Stimulated activated CD4-positive, alpha-beta T cell treated with anti-CD3 and anti-CD28 coated beads, Interleukin-1b, Interleukin-23, amount 100 ng/mL, for 1 hour (primary cell): ENCODE data around the gene COMMD1.
"Not testable (repeated sequence)": the region's sequence is repeated elsewhere in the genome, so short reads cannot be mapped to it uniquely, and the experiment has no call there.

Source experiments
- DNase-seq, 2 donors: peaks; one replicate each; pipeline ENCODE4 v3.0.0-alpha.2; 2020; ENCODE audit warnings: low read depth in 2 of 2

COMMD1 gene

GRCh38 chr2:61924895-61925663 lies 19.6 kb downstream of the COMMD1 start:
- DNase-seq = no peak

- no peak for DNase-seq
Observed at GRCh38 chr2:61926531-61927477, 21.3 kb downstream of the COMMD1 start.

DNA sequence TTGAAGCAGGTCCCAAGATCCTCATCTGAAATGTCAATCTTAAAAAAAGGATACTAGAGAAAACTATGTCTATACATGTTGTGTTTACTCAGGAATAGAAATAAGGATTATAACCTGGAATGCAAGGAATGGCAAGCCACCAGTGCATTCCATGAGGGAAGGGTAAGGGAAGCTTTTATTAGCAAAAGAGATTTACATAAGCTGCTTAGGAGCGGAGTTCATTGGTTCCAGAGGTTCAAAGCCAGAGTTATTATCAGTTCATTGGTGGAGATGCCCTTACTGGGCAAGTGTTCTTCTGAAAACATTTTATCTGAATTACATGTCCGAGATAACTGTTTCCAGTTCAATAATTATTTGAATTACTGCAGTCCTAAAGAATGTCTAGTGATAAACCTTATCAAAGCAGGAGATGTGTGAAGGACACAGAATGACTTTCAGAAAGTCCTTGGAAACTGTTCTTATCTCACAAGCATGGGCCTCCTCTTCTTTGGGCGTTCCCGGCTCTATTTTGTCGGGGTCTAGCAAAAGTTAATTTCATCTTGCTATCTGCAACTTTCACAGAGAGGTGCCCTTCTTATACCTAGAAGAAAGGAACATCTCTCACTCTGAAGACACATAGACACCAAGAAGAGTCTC lies 23.5 kb downstream of the COMMD1 start:
- DNase-seq = no peak

DNA sequence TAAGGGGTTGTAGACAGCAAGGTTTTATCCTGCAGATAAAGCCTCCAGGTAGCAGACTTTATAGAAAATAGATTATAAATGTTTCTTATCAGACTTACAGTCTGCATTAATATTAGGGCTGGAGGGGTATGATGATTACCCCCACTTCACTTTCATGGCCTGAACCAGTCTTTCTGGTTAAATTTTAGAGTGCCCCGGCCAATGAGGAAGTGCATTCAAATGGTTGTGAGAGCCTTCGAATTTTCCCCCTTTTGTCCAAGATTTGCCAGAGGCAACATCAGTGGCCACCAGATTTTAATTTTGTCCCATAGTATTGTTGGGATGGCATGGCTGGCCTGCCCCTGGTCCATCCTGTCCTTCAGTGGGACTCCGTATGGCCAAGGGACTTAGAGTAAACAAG lies 31.6 kb downstream of the COMMD1 start:
- no peak for DNase-seq

DNA sequence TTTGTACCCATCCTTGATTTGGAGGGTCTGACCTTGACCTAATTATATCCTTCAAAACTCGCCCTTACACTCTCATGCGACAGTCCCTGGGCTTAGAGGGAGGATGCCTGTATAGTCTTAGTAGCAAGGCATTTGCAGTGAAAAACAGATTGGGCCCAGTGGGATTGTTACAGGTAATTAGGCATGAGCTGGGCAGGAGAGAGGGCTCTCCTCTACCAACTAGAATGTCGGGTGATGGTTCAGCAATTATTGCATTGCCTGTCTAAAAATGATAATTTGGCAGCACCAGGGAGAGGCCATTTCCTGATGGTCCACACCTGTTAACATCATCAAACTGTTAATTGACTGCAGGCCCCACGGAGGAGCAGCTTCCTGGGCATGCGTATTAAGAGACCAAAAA lies 32.4 kb downstream of the COMMD1 start:
- no peak for DNase-seq

GRCh38 chr2:61938511-61938910 lies 33.0 kb downstream of the COMMD1 start:
- no peak for DNase-seq

- DNase-seq = no peak
Observed at GRCh38 chr2:61943251-61943650, 37.8 kb downstream of the COMMD1 start.

- no peak for DNase-seq
Observed at GRCh38 chr2:61946666-61947065, 41.2 kb downstream of the COMMD1 start.

- no peak for DNase-seq
Observed at GRCh38 chr2:61948661-61949457, 43.4 kb downstream of the COMMD1 start.

DNA sequence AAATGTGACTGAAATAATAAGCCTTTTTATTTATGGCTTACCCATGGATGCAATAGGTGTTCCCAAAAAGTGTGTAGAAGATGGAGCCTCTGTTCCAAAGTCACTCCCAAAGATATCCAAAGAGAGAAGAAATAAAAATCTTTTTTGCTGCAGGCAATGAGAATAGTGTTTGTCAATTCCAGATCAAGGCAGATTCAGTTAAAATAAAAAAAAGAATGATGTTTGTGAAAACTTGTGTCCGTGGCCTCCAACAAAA lies 43.9 kb downstream of the COMMD1 start:
- no peak for DNase-seq

DNA sequence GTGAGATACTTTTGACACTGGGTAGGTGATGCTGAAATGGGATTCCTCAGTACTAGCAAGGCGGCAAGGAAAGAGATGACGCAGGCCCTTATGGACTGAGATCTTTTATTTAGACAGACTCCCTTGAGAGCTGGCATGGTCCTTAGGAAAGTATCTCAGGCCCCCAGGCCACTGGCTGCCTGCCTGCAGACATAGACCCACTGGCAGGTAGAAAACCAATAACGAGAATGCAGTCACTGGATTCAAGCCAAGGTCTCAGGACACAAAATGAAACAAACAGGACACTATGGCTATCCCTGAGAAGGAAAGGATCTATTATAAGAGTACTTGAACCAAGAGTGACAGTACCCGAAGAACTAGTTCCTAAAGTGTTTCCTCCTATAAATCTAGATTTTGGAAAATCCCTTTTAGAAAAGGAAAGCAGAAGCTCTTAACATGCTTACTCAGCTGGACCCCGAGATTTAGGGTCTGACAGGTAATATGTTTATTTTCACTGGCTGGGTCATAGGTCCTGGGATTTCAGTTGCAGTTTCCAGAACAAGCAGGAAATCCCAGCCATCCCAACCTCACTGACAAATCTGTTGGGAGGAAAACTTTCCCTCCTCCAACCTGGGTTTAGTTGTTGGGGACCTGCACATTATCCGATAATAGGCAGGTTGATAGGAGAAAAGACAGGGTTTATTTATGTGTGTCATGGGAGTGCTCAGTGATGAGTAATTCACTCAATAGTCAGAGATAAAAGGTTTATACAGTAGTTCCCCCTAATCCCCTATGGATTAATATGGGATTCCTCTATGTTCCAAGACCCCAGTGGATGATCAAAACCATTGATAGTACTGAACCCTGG lies 44.5 kb downstream of the COMMD1 start:
- no peak for DNase-seq

- DNase-seq = no peak
Observed at GRCh38 chr2:61950571-61951315, 45.3 kb downstream of the COMMD1 start.

DNA sequence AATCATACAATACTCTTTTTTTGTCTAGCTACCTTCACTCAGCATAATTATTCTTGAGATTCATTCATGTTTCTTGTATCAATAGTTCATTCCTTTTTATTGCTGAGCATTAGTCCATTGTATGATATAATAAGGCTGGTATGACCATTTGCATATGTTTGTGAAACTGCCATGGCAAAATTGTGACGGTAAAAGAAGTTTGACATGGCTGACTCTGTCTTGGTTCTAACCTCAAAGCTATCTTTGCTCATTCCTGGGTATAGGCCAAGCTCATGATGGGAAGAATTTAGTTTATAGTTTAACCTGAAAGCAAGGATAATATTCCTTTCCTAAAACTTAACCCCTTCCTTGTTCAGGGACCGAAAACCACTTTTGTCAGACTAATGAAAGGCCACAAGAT lies 46.4 kb downstream of the COMMD1 start:
- DNase-seq = no peak

- no peak for DNase-seq
Observed at GRCh38 chr2:61952288-61952687, 46.8 kb downstream of the COMMD1 start.

DNA sequence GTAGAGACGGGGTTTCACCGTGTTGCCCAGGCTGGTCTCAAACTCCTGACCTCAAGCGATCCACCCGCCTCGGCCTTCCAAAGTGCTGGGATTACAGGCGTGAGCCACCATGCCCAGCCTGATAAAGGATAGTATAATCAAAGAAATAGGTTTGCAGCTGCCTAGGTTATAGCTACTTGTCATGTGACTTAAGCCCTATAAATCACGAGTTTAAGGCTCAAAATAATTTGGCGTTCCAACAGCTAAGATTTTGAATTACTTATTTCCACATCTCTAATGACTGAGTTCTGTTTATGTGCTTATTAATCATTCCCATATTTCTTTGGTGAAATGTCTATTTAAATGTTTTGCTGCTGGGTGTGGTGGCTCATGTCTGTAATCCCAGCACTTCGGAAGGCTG lies 49.4 kb downstream of the COMMD1 start:
- not testable (repeated sequence) for DNase-seq

DNA sequence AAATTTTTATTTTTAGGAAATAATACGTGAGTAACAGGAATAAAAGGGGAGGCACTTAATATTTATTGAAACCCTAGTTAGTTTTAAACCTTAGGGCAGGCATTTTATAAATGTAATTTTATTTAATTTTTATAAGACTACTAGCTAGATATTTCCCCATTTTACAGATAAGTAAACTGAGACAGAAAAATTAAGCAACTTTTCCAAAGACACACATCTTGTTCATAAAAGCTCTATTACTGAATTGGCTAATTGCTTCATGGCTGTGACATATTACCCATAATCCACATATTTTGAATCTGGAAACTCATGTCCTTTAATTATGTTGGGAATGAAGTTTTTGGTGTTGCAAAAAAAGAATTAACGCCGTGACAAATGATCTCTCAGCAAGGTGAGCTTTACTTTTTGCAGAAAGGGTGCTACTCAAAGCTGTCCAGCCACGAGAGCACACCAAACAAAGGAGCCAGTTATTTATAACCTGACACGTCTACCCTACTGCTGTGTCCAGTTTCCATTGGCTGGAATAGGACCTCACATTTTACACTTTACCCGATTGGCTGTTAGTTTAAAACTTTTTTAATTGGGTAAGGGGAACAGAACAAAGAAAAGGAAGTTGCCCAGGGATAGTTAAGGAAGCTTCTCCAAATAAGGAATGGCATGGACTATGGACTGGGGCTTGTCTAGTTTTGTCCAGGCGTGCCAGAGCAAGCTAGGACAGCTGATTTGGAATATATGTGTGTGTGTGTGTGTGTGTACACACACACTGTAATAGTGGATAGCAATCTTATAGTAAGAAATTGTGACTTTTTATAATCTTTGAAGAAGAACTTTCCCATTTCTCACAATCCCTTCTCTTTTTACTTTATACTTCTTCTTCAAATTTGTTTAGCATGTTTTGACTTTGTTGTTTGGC lies 54.2 kb downstream of the COMMD1 start:
- no peak for DNase-seq

DNA sequence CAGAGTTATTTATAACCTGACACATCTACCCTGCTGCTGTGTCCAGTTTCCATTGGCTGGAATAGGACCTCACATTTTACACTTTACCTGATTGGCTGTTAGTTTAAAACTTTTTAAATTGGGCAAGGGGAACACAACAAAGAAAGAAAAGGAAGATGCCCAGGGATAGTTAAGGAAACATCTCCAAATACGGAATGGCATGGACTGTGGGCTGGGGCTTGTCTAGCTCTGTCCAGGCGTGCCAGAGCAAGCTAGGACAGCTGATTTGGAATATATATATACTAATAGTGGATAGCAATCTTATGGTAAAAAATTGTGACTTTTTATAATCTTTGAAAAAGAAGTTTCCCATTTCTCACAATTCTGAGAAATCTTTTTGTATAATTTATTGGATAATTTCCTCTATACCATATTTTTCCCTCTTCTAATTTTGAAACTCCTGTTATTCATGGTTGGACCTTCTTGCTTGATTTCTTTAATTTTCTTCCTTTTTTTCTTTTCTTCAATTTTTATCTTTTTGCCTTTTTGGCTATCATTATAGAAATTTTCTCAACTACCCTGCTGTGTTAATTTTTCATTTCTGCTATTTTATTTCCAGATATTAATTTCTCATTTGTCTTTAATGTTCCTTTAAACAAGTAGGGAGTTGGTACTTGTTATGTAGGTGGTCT lies 55.9 kb downstream of the COMMD1 start:
- DNase-seq = no peak

GRCh38 chr2:61962095-61962984 lies 56.9 kb downstream of the COMMD1 start:
- DNase-seq = no peak
